A549 (cell line): ENCODE measurements around the gene TIMMDC1.

ENCODE experiments used
- BHLHE40 ChIP-seq: IDR thresholded peaks from 2 replicates; pipeline ENCODE4 v1.6.1; 2012; ENCODE audit warnings: low read depth, low read length, inconsistent platforms
- CTCF ChIP-seq: fragments of >200 bp; sonication (Bioruptor Twin); formaldehyde crosslinking; IDR thresholded peaks from 3 replicates; pipeline ENCODE4 v1.5.1; 2016
- E2F6 ChIP-seq: IDR thresholded peaks from 2 replicates; pipeline ENCODE4 v1.6.1; 2012; ENCODE audit warnings: low read depth, borderline replicate concordance
- EHMT2 ChIP-seq: fragments of 200-600 bp; sonication (generic); IDR thresholded peaks from 2 replicates; pipeline ENCODE4 v1.6.1; 2016; ENCODE audit warnings: antibody characterized with exemption, low read depth, mild to moderate bottlenecking, moderate library complexity
- EP300 ChIP-seq, 2 experiments: fragments of >200 bp; sonication (Bioruptor Twin); formaldehyde crosslinking; IDR thresholded peaks; 2 replicates in 1 of 2; 3 replicates in 1 of 2; pipeline ENCODE4 v1.6.1; 2016 to 2017
- HMGXB4 ChIP-seq: fragments of 250-450 bp; sonication (Bioruptor Pico); IDR thresholded peaks from 2 replicates; pipeline ENCODE4 v1.5.0; 2021; ENCODE audit warnings: mild to moderate bottlenecking, moderate library complexity, borderline replicate concordance
- HOXA7 ChIP-seq: fragments of 250-450 bp; sonication (Bioruptor Pico); IDR thresholded peaks from 2 replicates; pipeline ENCODE4 v1.5.0; 2020; ENCODE audit warnings: mild to moderate bottlenecking, moderate library complexity
- JUN ChIP-seq, 2 experiments: fragments of >200 bp; sonication (Bioruptor Twin); formaldehyde crosslinking; IDR thresholded peaks; 2 replicates in 1 of 2; 3 replicates in 1 of 2; pipeline ENCODE4 v1.6.1; 2016 to 2017
- MAZ ChIP-seq: fragments of 150-350 bp; IDR thresholded peaks from 2 replicates; pipeline ENCODE4 v1.6.1; 2014; ENCODE audit warnings: antibody characterized with exemption, low read depth, low read length, borderline replicate concordance
- POLR2A ChIP-seq: IDR thresholded peaks from 2 replicates; pipeline ENCODE4 v1.6.1; 2012; ENCODE audit warnings: mild to moderate bottlenecking, low read length
- REST ChIP-seq: fragments of 200-600 bp; sonication (generic); IDR thresholded peaks from 2 replicates; pipeline ENCODE4 v1.6.1; 2016; ENCODE audit warnings: antibody characterized with exemption, mild to moderate bottlenecking, moderate library complexity
- SMC3 ChIP-seq: fragments of >200 bp; sonication (Bioruptor Twin); formaldehyde crosslinking; IDR thresholded peaks from 3 replicates; pipeline ENCODE4 v1.6.1; 2018; ENCODE audit warnings: inconsistent platforms

- TF ChIP-seq POLR2A (no peak), BHLHE40 (no peak), EHMT2 (no peak), E2F6 (no peak), REST (no peak), CTCF (no peak), SMC3 (no peak), JUN (IDR thresholded peaks at IDR 0.05) (no peak), MAZ (no peak), EP300 (IDR thresholded peaks at IDR 0.05) (no peak), HOXA7 (CRISPR knock-in tag) (no peak), HMGXB4 (CRISPR knock-in tag) (no peak)
Measured at GRCh38 chr3:119555929-119556328, 57.6 kb downstream of the TIMMDC1 start.
